T47D (cell line): ENCODE data around the gene TNS3.

Experiments used
- DNase-seq, 2 experiments: peaks; one replicate each; pipeline versions ENCODE4 v3.0.0 to v3.0.0-alpha.2; 2011 to 2012; ENCODE audit warnings: low read depth in 1 of 2, low spot score in 1 of 2
- JUND ChIP-seq: IDR thresholded peaks from 2 replicates; pipeline ENCODE4 v1.6.1; 2012; ENCODE audit warnings: low read depth
- in situ Hi-C: cut with HindIII; loops from 2 replicates; pipeline ENCODE4 v1.10.0; 2016; ENCODE audit warnings: low sequenced_read_pairs, low pct_unique_long_range_greater_than_20kb

TNS3 gene

DNA sequence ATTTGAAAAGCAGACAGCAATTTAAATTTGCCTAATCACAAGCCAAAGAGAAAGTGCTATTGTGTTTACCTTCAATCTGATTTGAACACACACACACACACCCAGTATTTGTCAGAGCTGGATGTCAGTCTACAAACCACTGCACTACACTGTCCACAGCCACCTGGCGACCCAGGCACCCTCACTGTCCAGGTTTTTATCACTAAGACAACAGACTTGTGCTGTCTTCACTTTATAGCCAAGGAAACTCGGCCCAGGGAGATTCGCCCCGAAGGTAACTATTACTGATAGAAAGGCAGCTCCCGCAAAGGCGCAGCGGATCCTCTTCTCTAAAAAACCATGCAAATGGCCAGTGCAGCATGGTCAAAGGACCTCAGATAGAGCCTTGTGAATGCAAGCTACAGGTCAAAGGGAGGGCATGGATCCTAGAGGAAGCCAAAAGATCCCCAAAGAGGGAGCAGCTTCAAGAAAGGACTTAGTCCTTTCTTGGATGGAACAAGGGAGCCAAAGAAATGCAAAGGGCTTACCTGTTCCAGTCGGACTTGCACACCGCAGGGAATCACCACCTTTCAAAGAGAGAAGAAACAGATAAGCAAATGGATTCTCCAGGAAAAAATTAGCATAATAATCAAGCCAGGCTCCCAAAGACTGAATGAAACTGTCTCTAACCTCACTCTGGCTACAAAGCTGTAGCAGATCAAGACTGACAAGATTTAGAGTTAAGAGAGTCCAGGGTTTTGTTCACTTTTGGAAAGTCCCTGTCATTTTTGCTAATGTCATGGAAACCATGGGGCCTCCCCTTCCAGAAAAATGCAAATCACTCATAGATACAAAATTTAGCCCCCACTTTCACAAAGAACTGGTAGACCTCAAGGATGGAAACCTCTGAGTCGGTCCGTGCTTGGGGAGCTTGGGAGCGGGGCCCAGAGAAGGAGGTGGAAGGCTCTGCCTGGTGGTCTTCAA is 101.1 kb downstream of the TNS3 start:
- TF ChIP-seq JUND: no peak
- in situ Hi-C loops: no loop called here
- DNase-seq: no peak

DNA sequence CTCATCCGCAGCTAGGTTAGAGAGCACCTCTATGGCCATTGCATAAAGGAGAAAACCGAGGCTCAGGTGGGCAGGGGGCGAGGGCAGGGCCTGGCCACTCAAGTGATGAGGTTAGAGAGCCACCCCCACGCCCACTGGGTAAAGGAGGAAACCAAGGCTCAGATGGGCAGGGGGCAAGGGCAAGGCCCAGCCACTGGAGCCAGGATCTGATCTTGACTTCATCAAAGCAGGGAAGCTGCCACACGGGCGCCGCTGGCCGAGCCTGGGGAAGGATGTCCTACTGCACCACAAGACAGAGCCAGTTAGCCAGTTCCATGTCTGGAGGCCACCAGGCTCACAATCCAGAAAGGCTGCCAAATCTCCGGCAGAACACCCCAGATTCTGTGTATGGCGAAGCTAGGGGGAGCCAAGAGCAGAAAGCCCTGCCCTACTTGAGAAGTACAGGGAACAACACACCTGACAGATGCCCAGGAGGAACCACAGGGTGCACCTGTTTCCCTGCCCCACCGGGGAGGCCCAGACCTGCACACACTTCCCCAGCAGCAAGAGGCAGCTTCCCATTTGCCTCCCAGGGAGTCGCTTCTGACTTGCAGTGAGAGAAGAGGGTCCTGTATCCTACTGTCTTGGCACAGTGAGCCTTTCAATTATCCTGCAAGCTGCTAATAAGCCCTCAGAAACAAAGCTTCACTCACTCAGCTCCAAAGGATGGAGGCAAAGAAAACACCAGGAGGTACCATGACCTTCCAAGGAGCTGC is 101.9 kb downstream of the TNS3 start:
- no peak for DNase-seq
- in situ Hi-C loops: no loop called here
- no peak for TF ChIP-seq JUND

DNA sequence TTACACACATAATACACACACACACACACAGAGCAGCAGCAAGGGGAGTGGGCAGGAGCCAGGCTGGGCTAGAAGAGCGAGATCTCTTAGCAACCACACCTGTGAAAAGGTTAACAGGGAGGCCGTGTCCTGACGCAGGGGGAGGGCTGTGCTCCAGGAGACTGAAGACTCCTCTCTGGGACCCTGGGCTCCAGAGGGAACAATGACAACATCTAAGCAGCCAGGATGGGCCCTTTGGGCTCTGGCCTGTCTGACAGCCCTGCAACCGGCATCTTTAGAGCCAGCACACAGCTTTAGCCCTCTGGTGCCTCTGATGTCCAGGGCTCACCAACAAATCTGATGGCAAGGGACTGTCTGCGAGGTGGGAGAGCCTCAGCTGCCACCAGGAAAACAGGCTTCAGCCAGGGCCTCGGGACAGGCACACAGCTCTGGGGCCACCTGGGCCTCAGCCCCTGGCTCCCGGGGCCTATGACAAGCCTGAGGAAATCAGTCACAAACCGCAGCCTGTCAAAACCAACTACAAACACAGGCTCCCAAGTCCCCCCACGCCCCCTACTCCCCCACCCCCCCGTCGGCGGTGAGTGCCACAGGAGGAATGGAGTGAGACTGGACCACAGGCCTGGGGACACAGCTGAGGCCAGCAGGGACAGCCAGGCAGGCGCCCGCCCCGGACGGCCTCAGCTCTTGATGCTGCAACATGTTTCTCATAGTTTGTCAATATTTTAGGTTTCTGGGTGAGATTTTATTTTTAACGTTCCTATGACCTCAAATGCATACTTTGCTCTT is 102.8 kb downstream of the TNS3 start:
- in situ Hi-C loops: no loop called here
- TF ChIP-seq JUND: no peak
- DNase-seq: no peak

DNA sequence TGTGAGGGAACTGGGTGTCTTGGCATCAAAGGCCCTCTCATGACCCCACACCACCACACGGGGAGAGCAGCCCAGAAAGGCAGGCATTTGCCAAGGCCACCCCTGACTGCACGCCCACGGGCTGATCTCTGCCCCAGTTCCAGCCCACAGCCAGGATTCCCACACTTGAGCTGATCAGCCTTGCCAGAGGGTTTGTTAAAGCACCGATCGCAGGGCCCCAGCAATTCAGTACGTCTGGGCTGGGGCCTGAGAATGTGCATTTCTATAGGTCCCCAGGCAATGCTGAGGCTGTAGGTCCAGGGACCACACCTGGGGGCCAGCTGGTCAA is 103.9 kb downstream of the TNS3 start:
- no peak for DNase-seq
- TF ChIP-seq JUND: no peak
- in situ Hi-C loops: no loop called here

DNA sequence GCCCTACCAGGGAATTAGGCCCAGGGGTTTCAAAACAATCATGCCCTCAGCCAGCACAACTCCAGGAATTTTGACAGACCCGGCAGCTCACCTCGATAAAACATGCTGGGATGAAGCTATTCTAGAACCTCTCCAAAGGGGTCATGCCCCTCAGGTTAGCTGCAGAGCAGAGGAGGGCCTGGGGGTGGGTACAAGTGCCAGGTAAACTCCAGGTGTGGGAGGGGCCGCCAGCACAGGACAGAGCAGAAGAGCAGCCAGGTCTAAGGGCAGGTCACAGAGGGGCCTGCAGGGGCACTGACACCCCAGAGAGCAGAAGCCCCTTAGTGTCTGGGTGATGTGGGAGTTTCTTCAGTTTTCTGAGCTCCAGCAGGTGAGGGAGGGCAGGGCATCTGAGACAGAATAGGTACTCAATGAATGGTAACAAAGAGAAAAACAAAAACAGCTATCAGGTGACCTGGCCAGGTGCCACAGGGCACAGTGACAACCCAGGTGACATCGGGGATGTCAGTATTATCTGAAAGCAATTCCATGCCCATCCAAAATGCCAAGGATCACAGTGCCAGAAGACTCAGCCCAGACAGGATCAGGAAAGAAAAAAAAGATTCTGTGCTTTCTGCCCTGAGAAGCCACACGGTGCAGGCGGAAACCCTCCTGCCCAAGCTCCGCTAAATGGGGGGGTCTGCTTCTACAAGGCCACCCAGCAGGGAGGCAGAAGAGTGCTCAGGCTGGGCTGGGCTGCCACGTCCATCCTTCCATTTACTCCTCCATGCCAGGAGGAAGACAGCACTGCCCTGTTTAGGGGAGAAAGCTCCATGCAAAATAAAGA is 104.5 kb downstream of the TNS3 start:
- TF ChIP-seq JUND: no peak
- no peak for DNase-seq
- in situ Hi-C loops: no loop called here

DNA sequence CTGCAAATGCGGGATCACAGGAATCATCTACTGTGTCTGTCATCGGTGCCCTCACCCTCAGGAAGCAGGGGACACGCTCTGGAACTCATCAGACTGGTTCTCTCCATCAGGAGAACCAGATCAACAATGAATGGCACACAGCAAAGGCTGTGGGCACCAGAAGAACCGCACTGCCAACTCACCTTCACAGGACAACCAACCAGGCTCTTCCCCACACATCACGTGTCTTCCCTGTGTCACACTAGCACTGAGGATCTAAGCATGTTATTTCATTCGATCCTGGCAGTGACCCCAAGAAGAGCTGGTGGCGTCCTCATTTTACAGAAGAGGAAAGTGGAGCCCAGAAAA is 106.1 kb downstream of the TNS3 start:
- in situ Hi-C loops: no loop called here
- peak; percentile 58 to 88 for DNase-seq
- TF ChIP-seq JUND: no peak

DNA sequence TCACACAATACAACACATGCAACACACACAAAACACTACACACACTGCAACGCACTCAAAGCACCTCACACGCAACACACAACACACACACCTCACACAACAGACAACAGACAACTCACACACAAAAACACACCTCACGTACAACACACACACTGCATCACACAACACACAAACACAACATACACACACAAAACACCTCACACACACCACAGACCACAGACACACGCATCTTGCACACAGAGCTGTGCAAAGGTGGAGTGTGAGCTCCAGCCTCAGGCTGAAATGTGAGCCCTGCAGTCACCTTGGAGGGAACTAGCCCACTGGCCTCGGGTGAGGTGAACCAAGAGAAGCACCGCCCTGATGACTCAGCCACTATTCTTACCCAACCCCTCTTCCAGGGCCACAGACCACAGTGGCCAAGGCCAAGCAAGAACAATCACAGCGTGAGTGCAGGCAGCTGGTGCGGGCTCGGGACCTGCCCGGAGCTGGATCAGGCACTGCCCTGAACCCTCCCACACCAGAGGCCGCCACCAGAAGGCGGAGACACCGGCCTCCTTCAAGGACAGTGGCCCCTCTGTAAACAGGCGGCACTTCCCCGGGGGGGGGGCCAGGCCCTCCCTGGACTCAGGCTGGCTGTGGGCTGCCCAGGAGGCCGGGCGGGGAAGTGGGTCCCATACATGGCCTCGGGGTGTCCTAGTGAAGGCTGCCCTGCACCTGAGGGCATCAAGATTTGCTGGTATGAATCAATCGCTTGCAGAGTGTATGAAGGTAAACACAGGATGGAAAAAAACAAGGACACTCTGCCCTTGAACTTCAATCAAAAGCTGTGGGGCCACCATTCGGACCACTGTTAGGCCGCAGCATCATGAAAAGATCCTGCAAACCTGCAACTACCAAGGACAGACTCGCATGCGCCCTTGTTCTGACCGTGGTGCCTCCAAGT is 106.7 kb downstream of the TNS3 start:
- peak; percentile 69 to 94 for DNase-seq
- TF ChIP-seq JUND: no peak
- in situ Hi-C loops: no loop called here

DNA sequence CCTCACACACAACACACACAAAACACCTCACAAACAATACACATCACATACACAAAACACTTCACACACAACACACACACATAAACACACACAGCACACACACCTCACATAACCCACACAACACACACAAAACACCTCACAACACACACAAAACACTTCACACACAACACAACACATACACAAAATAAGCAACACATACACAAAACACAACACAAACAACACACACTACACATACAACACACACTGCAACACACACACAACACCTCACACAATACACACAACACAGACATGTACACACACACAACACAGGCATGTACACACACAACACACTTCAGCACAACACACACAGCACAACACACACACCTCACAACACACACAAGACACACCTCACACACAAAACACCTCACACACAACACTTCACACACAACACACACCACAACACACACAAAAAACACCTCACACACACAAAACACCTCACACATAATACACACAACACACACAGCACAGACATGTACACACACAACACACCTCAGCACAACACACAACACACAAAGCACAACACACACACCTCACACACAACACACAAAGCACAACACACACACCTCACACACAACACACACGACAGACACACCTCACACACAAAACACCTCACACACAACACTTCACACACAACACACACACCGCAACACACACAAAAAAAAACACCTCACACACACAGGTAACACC is 107.5 kb downstream of the TNS3 start:
- TF ChIP-seq JUND: no peak
- DNase-seq: peak in 1 of 2 experiments; percentile 38
- in situ Hi-C loops: no loop called here

DNA sequence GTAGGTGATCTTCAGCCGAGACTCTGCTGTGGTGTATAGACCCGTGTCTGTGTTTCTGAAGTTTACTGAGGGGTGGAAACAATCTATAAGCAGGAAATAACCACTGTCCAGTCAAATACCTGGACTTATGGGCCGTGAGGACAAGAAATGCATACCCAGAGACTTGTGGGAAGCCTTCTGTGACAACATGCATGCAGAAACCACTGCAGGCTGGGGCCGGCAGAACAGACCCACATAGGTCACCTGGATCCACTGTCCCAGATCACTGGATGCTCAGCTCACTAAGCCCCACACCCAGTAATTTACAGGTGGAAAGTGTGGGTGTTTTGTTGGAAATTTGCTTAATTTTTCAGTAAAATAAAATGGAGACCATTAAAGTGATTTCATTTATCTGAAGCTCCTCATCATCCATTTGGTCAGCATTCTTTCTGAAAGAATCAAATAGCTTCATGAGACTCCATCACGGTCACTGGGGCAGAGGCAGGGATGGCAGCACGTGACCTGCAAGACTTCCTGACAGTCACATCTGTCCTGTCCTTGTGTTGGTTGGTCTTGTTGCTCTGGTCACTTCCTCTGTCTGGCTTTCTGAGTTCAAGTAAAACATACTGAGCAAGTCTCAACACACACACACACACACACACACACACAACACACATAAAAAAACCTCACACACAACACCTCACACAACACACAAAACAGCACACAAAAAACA is 108.3 kb downstream of the TNS3 start:
- in situ Hi-C loops: no loop called here
- DNase-seq: peak in 1 of 2 experiments; percentile 42
- no peak for TF ChIP-seq JUND

DNA sequence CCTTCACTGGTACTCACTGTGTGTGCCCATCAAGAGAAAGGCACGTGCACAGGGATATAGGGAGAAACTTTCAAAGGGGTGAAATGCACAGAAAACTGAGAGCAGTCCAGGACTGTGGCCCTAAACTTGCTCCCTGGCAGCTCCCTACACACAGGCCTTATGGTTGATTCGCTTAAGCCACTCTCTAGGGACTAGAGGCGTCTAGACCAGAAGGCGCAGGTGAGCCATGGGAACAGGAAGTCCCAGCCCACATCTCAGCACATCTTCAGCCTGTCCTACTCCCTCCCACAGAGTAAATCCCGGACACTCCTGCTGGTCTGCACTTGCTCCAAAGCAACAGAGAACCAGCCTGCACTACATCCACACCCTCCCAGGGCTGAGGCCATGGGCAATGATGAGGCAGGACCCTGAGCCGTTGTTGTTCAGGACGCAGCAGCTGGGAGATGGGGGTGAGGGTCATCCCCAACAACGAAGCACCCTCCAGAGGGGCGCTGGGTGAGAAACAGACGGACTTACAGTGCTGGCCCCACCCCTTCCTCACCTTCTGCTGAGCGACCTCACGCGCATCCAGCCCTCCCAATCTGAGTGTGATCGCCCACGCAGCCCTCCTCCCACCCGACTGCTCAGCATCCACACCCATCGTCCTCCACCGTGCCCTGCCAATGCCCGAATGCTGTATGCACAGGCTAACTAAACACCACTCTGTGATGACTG is 109.3 kb downstream of the TNS3 start:
- in situ Hi-C loops: no loop called here
- DNase-seq: no peak
- no peak for TF ChIP-seq JUND
